HCT116 (cell line): ENCODE measurements around the gene PCYT1A. TPM values are rescaled to one million over a fixed set of nuclear protein-coding genes. Genes with fewer than 3 reads are reported as not detected.

Experiments used
- ATAC-seq: fragments of 200-7000 bp; cut with Tn5 transposase; 2 replicates; pipeline ENCODE4 v1.9.1; 2020; ENCODE audit warnings: mild to moderate bottlenecking, moderate library complexity
- BruUV-seq: library from RNA; stranded (reverse); fragments of 400-500 nt; replicated peaks from 2 replicates; lab custom pipeline; 2021; lab: Mats Ljungman, UMichigan
- CTCF ChIA-PET: fragments of 300-600 bp; sonication (Branson Sonifier 250); formaldehyde crosslinking; loops from one replicate; lab custom pipeline; 2021; ENCODE audit warnings: antibody characterized with exemption; lab: Charles Lee
- POLR2A ChIA-PET: fragments of 300-600, 350-600 bp; sonication (Branson Sonifier 250); formaldehyde crosslinking; loops from one replicate; lab custom pipeline; 2021; ENCODE audit warnings: antibody characterized with exemption; lab: Charles Lee
- RAD21 ChIA-PET, 2 experiments: fragments of 300-600 bp; sonication (Branson Sonifier 250); formaldehyde crosslinking; loops; one replicate each; lab custom pipeline; 2023; ENCODE audit warnings: low total read pairs in 2 of 2; ENCODE audit not compliant: uncharacterized antibody in 2 of 2, unreplicated experiment in 2 of 2, low non-redundant PET in 1 of 2; lab: Charles Lee
- DNase-seq: peaks from one replicate; pipeline ENCODE4 v3.0.0-alpha.2; 2010; ENCODE audit warnings: low read depth, low spot score
- H2AFZ ChIP-seq: fragments of 200-600 bp; shearing (Covaris generic), sonication (generic); 2 replicates; pipeline ENCODE4 v1.6.1; 2017; ENCODE audit warnings: low read depth, mixed run types, mixed read lengths, antibody characterized with exemption, low read length; ENCODE audit not compliant: poor library complexity, severe bottlenecking
- H3K27ac ChIP-seq: 2 replicates; pipeline ENCODE4 v1.5.1; 2012; ENCODE audit warnings: low read depth, low read length
- H3K27me3 ChIP-seq: fragments of 200-600 bp; sonication (generic); 2 replicates; pipeline ENCODE4 v1.6.1; 2016; ENCODE audit warnings: mixed run types, low read length, mixed read lengths; ENCODE audit not compliant: insufficient read depth
- H3K36me3 ChIP-seq, 2 experiments: fragments of 200-500 bp in 1 of 2; fragments of 200-600 bp in 1 of 2; sonication (Bioruptor generic) in 1 of 2; sonication (generic) in 1 of 2; 2 replicates each; pipeline versions ENCODE4 v1.5.1 to v1.6.1; 2014 to 2016; ENCODE audit warnings: low read length in 2 of 2, inconsistent platforms in 1 of 2, mixed read lengths in 1 of 2, mixed run types in 1 of 2; ENCODE audit not compliant: insufficient read depth in 2 of 2, control insufficient read depth in 1 of 2
- H3K4me1 ChIP-seq, 2 experiments: fragments of 200-600 bp in 1 of 2; sonication (generic) in 1 of 2; 2 replicates each; pipeline versions ENCODE4 v1.5.1 to v1.6.1; 2012 to 2017; ENCODE audit warnings: low read length in 2 of 2, inconsistent platforms in 1 of 2, mild to moderate bottlenecking in 1 of 2, mixed read lengths in 1 of 2, mixed run types in 1 of 2, moderate library complexity in 1 of 2; ENCODE audit not compliant: insufficient read depth in 2 of 2, control insufficient read depth in 1 of 2
- H3K4me2 ChIP-seq: fragments of 200-600 bp; sonication (generic); 2 replicates; pipeline ENCODE4 v1.6.1; 2017; ENCODE audit warnings: mixed run types, low read length, mixed read lengths
- H3K4me3 ChIP-seq, 2 experiments: fragments of 200-600 bp in 1 of 2; sonication (generic) in 1 of 2; replicated peaks in 1 of 2; 2 replicates each; pipeline ENCODE4 v1.5.1; 2011 to 2016; ENCODE audit warnings: low read length in 2 of 2, control low read depth in 1 of 2, low read depth in 1 of 2, mild to moderate bottlenecking in 1 of 2, mixed read lengths in 1 of 2, mixed run types in 1 of 2
- H3K79me2 ChIP-seq: fragments of 200-600 bp; sonication (generic); 2 replicates; pipeline ENCODE4 v1.6.1; 2017; ENCODE audit warnings: mild to moderate bottlenecking, mixed run types, low read length, moderate library complexity, mixed read lengths; ENCODE audit not compliant: insufficient read depth
- H3K9ac ChIP-seq: fragments of 200-600 bp; sonication (generic); 2 replicates; pipeline ENCODE4 v1.6.1; 2016; ENCODE audit warnings: low read length, mixed read lengths
- H3K9me2 ChIP-seq: fragments of 200-600 bp; sonication (generic), shearing (Covaris generic); 2 replicates; pipeline ENCODE4 v1.6.1; 2017; ENCODE audit warnings: mixed run types, mild to moderate bottlenecking, moderate library complexity; ENCODE audit not compliant: insufficient read depth
- H3K9me3 ChIP-seq, 2 experiments: fragments of 200-500 bp in 1 of 2; fragments of 200-600 bp in 1 of 2; sonication (Bioruptor generic) in 1 of 2; sonication (generic) in 1 of 2; 2 replicates each; pipeline ENCODE4 v1.6.1; 2014 to 2017; ENCODE audit warnings: low read length in 2 of 2, mixed read lengths in 2 of 2, inconsistent platforms in 1 of 2, low read depth in 1 of 2, mild to moderate bottlenecking in 1 of 2, mixed run types in 1 of 2, moderate library complexity in 1 of 2; ENCODE audit not compliant: control insufficient read depth in 1 of 2, insufficient read depth in 1 of 2
- H4K20me1 ChIP-seq: fragments of 200-600 bp; sonication (generic), shearing (Covaris generic); 2 replicates; pipeline ENCODE4 v1.6.1; 2017; ENCODE audit warnings: mixed run types, mild to moderate bottlenecking, moderate library complexity; ENCODE audit not compliant: insufficient read depth
- CTCF ChIP-seq, 3 experiments: fragments of 200-600 bp in 1 of 3; sonication (generic) in 1 of 3; IDR thresholded peaks in 2 of 3; conservative IDR thresholded peaks in 1 of 3; 2 replicates each; pipeline ENCODE4 v1.5.1; 2012 to 2017; ENCODE audit warnings: low read depth in 2 of 3, low read length in 2 of 3, antibody characterized with exemption in 1 of 3, borderline replicate concordance in 1 of 3, control low read depth in 1 of 3, mild to moderate bottlenecking in 1 of 3, mixed read lengths in 1 of 3, mixed run types in 1 of 3, moderate library complexity in 1 of 3; ENCODE audit not compliant: insufficient read depth in 1 of 3
- EGR1 ChIP-seq: IDR thresholded peaks from 2 replicates; pipeline ENCODE4 v1.6.1; 2012; ENCODE audit warnings: low read depth
- ELF1 ChIP-seq: IDR thresholded peaks from 2 replicates; pipeline ENCODE4 v1.6.1; 2012; ENCODE audit warnings: low read depth, borderline replicate concordance
- EZH2phosphoT487 ChIP-seq: fragments of 200-600 bp; IDR thresholded peaks from 2 replicates; pipeline ENCODE4 v1.6.1; 2018; ENCODE audit warnings: antibody characterized with exemption, borderline replicate concordance
- FOSL1 ChIP-seq: IDR thresholded peaks from 2 replicates; pipeline ENCODE4 v1.6.1; 2012; ENCODE audit warnings: low read depth
- JUND ChIP-seq: IDR thresholded peaks from 2 replicates; pipeline ENCODE4 v1.6.1; 2012
- POLR2AphosphoS5 ChIP-seq: IDR thresholded peaks from 2 replicates; pipeline ENCODE4 v1.6.1; 2011; ENCODE audit warnings: mild to moderate bottlenecking, low read depth, low read length, moderate library complexity
- RAD21 ChIP-seq: IDR thresholded peaks from 2 replicates; pipeline ENCODE4 v1.6.1; 2012; ENCODE audit warnings: low read depth, mild to moderate bottlenecking
- SP1 ChIP-seq: IDR thresholded peaks from 2 replicates; pipeline ENCODE4 v1.6.1; 2012; ENCODE audit warnings: low read depth
- TCF7L2 ChIP-seq: IDR thresholded peaks from 2 replicates; pipeline ENCODE4 v1.7.0; 2011; ENCODE audit warnings: borderline replicate concordance, inconsistent platforms; ENCODE audit not compliant: insufficient read depth, insufficient read length; ENCODE audit errors: extremely low read depth
- YY1 ChIP-seq: IDR thresholded peaks from 2 replicates; pipeline ENCODE4 v1.6.1; 2011; ENCODE audit warnings: low read length, low read depth, moderate library complexity, mild to moderate bottlenecking; ENCODE audit not compliant: insufficient replicate concordance; ENCODE audit errors: extremely low read depth
- intact Hi-C: fragments of 100-400 bp; cut with micrococcal nuclease; formaldehyde crosslinking; loops from 2 replicates; pipeline ENCODE4 v1.10.0; 2022
- total RNA-seq: library from RNA; stranded (reverse); gene quantifications from one replicate; pipeline ENCODE4 v1.2.1, GENCODE V29; 2021; ENCODE audit not compliant: unreplicated experiment
- TF ChIP-seq, protein P1 (sequence below): IDR thresholded peaks from 2 replicates; pipeline ENCODE4 v1.6.1; 2011; ENCODE audit warnings: mild to moderate bottlenecking, low read length, moderate library complexity; ENCODE audit not compliant: insufficient replicate concordance; ENCODE audit errors: extremely low read depth
- TF ChIP-seq, protein P2 (sequence below): IDR thresholded peaks from 2 replicates; pipeline ENCODE4 v1.6.1; 2012
- TF ChIP-seq, protein P3 (sequence below): IDR thresholded peaks from 2 replicates; pipeline ENCODE4 v1.6.1; 2012

The PCYT1A gene
- total RNA-seq, 1 experiment from 2014 or later, result 32.1 TPM

DNA sequence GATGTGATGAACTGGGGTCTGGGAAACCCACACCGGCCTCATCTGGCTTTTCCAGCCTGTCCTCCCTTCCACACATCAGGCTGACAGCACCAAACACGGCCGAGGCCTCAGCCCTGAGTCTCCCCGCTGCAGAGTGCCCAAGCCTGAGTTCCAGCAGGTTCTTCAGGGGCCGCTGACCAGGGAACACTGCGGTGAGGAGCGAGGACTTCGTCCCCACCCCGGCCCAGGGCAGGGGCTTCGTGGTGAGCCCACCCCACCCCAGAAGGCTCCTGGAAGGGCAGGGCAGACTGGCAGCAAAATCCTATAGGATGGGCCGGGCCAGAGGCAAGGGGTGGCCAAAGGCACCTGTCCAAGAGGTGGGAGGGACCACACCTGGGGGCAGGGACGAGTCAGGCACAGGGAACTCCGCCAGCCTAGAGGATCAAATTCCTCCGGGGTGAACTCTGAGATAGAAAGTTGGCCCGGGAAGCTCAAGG lies 71.4 kb downstream of the PCYT1A start, which contains the start of gene SLC51A:
Gene SLC51A, plus strand, starts transcription at position 446 of the 476 bp plus-strand sequence. CDS start 179 bp downstream, outside the sequence.
- H3K4me3 ChIP-seq, result no peak within 1 kb of the TSS
- TF ChIP-seq, protein P1, sequence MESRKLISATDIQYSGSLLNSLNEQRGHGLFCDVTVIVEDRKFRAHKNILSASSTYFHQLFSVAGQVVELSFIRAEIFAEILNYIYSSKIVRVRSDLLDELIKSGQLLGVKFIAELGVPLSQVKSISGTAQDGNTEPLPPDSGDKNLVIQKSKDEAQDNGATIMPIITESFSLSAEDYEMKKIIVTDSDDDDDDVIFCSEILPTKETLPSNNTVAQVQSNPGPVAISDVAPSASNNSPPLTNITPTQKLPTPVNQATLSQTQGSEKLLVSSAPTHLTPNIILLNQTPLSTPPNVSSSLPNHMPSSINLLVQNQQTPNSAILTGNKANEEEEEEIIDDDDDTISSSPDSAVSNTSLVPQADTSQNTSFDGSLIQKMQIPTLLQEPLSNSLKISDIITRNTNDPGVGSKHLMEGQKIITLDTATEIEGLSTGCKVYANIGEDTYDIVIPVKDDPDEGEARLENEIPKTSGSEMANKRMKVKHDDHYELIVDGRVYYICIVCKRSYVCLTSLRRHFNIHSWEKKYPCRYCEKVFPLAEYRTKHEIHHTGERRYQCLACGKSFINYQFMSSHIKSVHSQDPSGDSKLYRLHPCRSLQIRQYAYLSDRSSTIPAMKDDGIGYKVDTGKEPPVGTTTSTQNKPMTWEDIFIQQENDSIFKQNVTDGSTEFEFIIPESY, result no peak
- TF ChIP-seq, protein P2, sequence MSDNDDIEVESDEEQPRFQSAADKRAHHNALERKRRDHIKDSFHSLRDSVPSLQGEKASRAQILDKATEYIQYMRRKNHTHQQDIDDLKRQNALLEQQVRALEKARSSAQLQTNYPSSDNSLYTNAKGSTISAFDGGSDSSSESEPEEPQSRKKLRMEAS, result no peak
- TF ChIP-seq POLR2AphosphoS5, result no peak
- TF ChIP-seq YY1, result no peak
- TF ChIP-seq FOSL1, result no peak
- TF ChIP-seq EGR1, result no peak
- TF ChIP-seq EZH2phosphoT487, result no peak
- no peak for TF ChIP-seq RAD21
- TF ChIP-seq, protein P3, sequence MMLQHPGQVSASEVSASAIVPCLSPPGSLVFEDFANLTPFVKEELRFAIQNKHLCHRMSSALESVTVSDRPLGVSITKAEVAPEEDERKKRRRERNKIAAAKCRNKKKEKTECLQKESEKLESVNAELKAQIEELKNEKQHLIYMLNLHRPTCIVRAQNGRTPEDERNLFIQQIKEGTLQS, result no peak
- TF ChIP-seq ELF1, result no peak
- no peak for TF ChIP-seq CTCF (IDR thresholded peaks at IDR 0.05 in 2 of 3, conservative IDR thresholded peaks at IDR 0.05 in 1 of 3; ENCODE audit: borderline replicate concordance in 1 of 3, insufficient read depth in 1 of 3, low read depth in 2 of 3, low read length in 2 of 3)
- no peak for TF ChIP-seq SP1
- TF ChIP-seq TCF7L2, result no peak
- no peak for TF ChIP-seq JUND

More for the DNA sequence above, 71.4 kb downstream of the PCYT1A start, which contains the start of gene SLC51A:
- POLR2A ChIA-PET, result no interaction called here
- CTCF ChIA-PET, result no interaction called here
- no TSS peak for BruUV-seq
- RAD21 ChIA-PET, result no interaction called here
- Histone ChIP-seq H3K9ac (no peak within 1 kb of the TSS), H3K36me3 (no peaks in the 10 kb centered on the region), H3K27ac (no peak within 1 kb of the TSS), H3K9me3 (no peaks in the 10 kb centered on the region), H3K4me2 (no peak within 1 kb of the TSS), H3K9me2 (no peaks in the 10 kb centered on the region), H2AFZ (no peak within 1 kb of the TSS), H3K79me2 (no peaks in the 10 kb centered on the region), H3K4me1 (no peaks in the 10 kb centered on the region), H3K27me3 (no peaks in the 10 kb centered on the region), H4K20me1 (no peaks in the 10 kb centered on the region)
- intact Hi-C loops, result no loop called here
- DNase-seq (no peak), ATAC-seq (0 out of 2 replicates have a peak, but pooled peaks have one; percentile 33)
